GM19351 (cell line): ENCODE results near the gene THYN1.
"Not testable (repeated sequence)": the region's sequence is repeated elsewhere in the genome, so short reads cannot be mapped to it uniquely, and the experiment has no call there.

ENCODE experiments used
- ATAC-seq: cut with Tn5 transposase; IDR thresholded peaks from one replicate; pipeline ENCODE4 v1.9.1; 2021; ENCODE audit warnings: mild to moderate bottlenecking, moderate library complexity; ENCODE audit not compliant: unreplicated experiment

The THYN1 gene

GRCh38 chr11:134253188-134253993 lies at the start of gene THYN1, which contains the start of gene ACAD8:
THYN1 (minus strand) TSS chr11:134253352; CDS start chr11:134252882, 470 bp downstream.
ACAD8 (plus strand) TSS chr11:134253568; CDS start chr11:134253601, 33 bp downstream.
- ATAC-seq = peak; percentile 97

GRCh38 chr11:134294664-134295063 lies 41.5 kb upstream of the THYN1 start:
- no peak for ATAC-seq

- ATAC-seq = no peak
Measured at GRCh38 chr11:134293119-134294113, 40.3 kb upstream of the THYN1 start.

GRCh38 chr11:134292661-134293060 lies 39.5 kb upstream of the THYN1 start:
- ATAC-seq = no peak

GRCh38 chr11:134291196-134291595 lies 38.0 kb upstream of the THYN1 start:
- no peak for ATAC-seq

GRCh38 chr11:134290646-134291045 lies 37.5 kb upstream of the THYN1 start:
- ATAC-seq = no peak

- ATAC-seq = no peak
Measured at GRCh38 chr11:134289789-134290188, 36.6 kb upstream of the THYN1 start.

- no peak for ATAC-seq
Measured at GRCh38 chr11:134289167-134289566, 36.0 kb upstream of the THYN1 start.

- no peak for ATAC-seq
Measured at GRCh38 chr11:134288486-134288885, 35.3 kb upstream of the THYN1 start.

- ATAC-seq = no peak
Measured at GRCh38 chr11:134287561-134287960, 34.4 kb upstream of the THYN1 start.

GRCh38 chr11:134284349-134284748 lies 31.2 kb upstream of the THYN1 start:
- ATAC-seq = not testable (repeated sequence)

- no peak for ATAC-seq
Measured at GRCh38 chr11:134283461-134284230, 30.5 kb upstream of the THYN1 start.

- no peak for ATAC-seq
Measured at GRCh38 chr11:134282121-134283045, 29.2 kb upstream of the THYN1 start.

GRCh38 chr11:134281635-134282034 lies 28.5 kb upstream of the THYN1 start:
- not testable (repeated sequence) for ATAC-seq

GRCh38 chr11:134278356-134278755 lies 25.2 kb upstream of the THYN1 start:
- ATAC-seq = no peak

GRCh38 chr11:134277183-134278001 lies 24.2 kb upstream of the THYN1 start:
- ATAC-seq = no peak

- ATAC-seq = peak; percentile 12
Measured at GRCh38 chr11:134276396-134277182, 23.4 kb upstream of the THYN1 start.
